Measurements from ENCODE around the gene TSHZ1.

TSHZ1 gene

DNA sequence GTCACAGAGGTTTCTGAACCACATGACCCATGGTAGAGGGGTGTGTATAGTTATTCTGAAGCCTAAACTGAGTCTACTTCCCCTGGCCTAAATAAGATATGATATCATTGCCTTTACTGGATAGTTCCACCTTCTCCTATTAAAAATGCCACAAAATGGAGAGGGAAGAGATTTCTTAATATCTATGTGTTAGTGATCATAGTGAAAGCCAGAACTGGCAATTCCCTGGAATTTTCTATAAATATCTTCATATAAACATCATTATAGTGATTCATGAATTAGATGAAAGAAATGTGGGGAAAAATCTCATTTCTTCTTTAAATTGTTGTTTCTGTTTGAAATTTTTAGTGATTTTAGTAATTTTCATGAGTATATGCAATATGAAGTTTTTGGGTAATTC is 45.8 kb downstream of the TSHZ1 start:
- H3K4me3 ChIP-seq: no peak overlapping the region
- in situ Hi-C loops (cut with MboI; ENCODE audit: low sequenced_read_pairs): no loop called here
- peaks cover 4% of the 10 kb centered on the region; the same call in 1 of the 2 replicates for H3K4me1 ChIP-seq
- H3K36me3 ChIP-seq (replicated peaks): no peaks in the 10 kb centered on the region
- H3K27me3 ChIP-seq (ENCODE audit: low read depth): no peaks in the 10 kb centered on the region
- no peaks in the 10 kb centered on the region for H3K9me3 ChIP-seq
- DNase-seq (ENCODE audit: low spot score in 2 of 2): no peak

DNA sequence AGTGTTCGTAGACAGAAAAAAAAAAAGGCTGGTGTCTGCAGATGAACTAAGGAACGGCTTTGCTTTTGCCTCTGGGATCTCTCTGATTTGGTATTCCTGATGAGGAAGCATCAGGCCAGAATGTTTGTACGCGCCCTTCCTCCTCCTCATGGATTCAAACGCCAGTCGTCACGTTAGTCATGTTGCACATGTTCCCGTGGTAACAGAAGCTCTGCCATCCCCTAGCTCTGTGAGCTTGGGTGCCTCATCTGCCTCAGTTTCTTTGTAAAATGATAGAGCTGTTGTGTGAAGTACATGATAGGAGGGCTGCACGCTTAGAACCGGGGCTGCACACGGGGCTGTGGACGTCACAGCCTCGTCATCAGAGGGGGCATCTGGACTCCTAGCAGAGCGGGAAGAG is 47.0 kb downstream of the TSHZ1 start:
- in situ Hi-C loops (cut with MboI; ENCODE audit: low sequenced_read_pairs): no loop called here
- DNase-seq (ENCODE audit: low spot score in 2 of 2): no peak
- Histone ChIP-seq H3K4me1 (no peaks in the 10 kb centered on the region), H3K9me3 (no peaks in the 10 kb centered on the region), H3K4me3 (no peak overlapping the region), H3K27me3 (ENCODE audit: low read depth) (no peaks in the 10 kb centered on the region), H3K36me3 (replicated peaks) (no peaks in the 10 kb centered on the region)

DNA sequence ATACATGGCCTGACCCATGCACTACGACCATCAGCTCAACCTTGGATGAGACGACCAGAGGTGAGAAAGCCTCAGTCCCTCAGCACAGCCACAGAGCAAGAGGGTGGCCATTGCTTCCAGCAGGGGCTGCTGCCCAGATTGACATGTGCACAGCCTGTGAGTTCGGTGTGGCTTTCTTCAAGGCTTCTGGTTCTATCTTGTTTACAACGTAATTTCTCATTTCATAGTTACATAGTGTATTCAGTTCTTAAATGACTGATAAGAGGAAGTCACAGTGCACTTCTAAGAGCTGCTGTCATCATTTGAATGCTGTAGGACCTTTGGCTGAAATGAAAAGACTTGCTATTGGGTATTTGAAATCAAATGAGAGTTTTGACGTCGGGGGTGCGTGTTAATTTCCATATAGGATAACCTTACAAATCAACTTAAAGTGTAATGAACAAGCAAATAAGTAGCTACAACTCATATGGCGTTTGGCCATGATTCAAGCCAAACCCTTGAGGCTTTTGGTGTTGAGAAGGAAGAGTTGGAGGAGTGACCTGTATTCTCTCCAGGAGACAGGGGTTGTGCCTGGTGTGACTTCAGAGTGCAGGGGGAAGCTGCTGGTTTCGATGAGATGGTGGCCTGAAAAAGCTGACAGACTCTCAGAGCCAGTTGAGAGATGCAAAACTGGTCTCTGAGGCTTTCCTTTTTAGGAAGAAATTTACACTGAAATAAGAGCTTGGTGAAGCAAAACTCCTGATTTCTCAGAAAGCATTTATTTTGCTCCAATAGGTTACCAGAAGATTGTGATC is 51.0 kb downstream of the TSHZ1 start:
- Histone ChIP-seq H3K36me3 (replicated peaks) (no peaks in the 10 kb centered on the region), H3K4me1 (no peaks in the 10 kb centered on the region; the same call in 1 of the 2 replicates), H3K4me3 (no peak overlapping the region), H3K9me3 (no peaks in the 10 kb centered on the region), H3K27me3 (ENCODE audit: low read depth) (no peaks in the 10 kb centered on the region)
- in situ Hi-C loops (cut with MboI; ENCODE audit: low sequenced_read_pairs): no loop called here
- no peak for DNase-seq (ENCODE audit: low spot score in 2 of 2)

DNA sequence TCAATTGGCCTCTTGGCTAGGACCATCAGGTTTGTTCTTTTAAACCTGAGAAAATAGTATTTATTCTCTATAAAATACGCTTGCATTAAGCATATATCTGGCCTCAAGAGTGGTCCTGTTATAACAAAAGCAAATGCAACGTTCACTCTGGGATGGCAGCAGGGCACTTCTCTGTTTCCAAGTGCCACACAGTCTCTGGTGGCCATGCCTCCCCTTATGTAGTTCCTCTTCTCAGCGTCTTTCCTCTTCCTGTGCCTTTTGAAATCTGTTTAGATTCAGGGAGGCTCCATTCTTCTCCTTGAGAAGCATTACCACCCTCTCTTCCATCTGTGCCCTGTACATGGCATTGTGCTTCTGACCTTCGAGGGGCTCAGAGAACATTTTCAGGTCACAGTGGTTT is 51.9 kb downstream of the TSHZ1 start:
- Histone ChIP-seq H3K36me3 (replicated peaks) (no peaks in the 10 kb centered on the region), H3K27me3 (ENCODE audit: low read depth) (no peaks in the 10 kb centered on the region), H3K4me1 (no peaks in the 10 kb centered on the region; the same call in 1 of the 2 replicates), H3K4me3 (no peak overlapping the region), H3K9me3 (no peaks in the 10 kb centered on the region)
- no peak for DNase-seq (ENCODE audit: low spot score in 2 of 2)
- in situ Hi-C loops (cut with MboI; ENCODE audit: low sequenced_read_pairs): no loop called here

DNA sequence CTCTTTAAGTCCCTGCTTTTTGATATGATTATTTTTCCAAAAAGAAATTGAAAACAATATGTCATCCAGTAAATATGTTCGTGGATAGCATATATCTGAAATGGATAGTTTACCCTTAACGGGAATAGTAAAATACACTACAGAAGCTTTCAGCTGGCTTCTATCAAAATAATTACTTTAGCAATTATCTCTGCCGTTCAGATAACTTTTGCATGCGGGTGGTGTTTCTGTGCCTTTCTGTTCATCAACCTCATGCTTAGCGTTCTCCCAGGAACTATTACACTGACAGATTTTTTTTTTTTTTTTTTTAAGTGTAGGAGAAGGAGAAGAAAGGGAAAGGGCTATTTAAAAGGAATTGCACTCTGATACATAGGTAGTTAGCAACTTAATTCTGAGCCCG is 53.6 kb downstream of the TSHZ1 start:
- Histone ChIP-seq H3K9me3 (no peaks in the 10 kb centered on the region), H3K27me3 (ENCODE audit: low read depth) (no peaks in the 10 kb centered on the region), H3K4me3 (no peak overlapping the region), H3K36me3 (replicated peaks) (no peaks in the 10 kb centered on the region), H3K4me1 (no peaks in the 10 kb centered on the region; the same call in 1 of the 2 replicates)
- DNase-seq (ENCODE audit: low spot score in 2 of 2): no peak
- in situ Hi-C loops (cut with MboI; ENCODE audit: low sequenced_read_pairs): no loop called here

DNA sequence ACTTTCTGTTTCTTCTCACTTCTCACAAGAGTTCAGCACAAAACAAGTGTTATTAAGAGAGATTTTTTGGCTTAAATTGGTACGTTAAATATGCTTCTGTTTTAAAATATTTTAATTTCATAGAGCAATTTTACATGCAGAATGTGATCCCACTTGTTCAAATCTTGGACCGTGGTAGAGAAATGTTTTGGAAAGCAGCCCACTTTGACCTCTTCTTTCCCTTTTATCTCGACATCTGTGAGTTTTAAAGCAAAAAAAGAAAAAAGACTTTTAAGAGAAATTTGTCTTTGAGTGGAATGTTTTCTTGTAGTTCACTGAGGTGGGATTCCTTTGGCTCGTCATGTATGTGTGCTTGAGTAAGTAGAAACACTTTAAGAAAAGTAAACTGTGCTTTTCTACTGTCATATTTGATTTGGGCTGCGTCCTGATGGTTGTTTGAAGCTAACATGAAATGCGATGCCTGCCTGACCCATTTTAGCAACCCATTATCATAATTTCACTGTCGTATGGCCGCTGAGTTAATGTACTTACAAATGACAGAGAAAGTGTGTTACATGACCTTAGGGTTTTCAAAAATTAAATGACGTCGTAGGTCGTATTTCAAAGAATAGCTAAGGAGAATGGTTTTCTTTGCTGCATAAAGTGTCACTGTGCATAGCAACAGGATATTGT is 54.5 kb downstream of the TSHZ1 start:
- H3K4me3 ChIP-seq: no peak overlapping the region
- no peaks in the 10 kb centered on the region for H3K9me3 ChIP-seq
- in situ Hi-C loops (cut with MboI; ENCODE audit: low sequenced_read_pairs): no loop called here
- H3K36me3 ChIP-seq (replicated peaks): no peaks in the 10 kb centered on the region
- no peaks in the 10 kb centered on the region for H3K27me3 ChIP-seq (ENCODE audit: low read depth)
- no peak for DNase-seq (ENCODE audit: low spot score in 2 of 2)
- H3K4me1 ChIP-seq: no peaks in the 10 kb centered on the region; the same call in 1 of the 2 replicates

DNA sequence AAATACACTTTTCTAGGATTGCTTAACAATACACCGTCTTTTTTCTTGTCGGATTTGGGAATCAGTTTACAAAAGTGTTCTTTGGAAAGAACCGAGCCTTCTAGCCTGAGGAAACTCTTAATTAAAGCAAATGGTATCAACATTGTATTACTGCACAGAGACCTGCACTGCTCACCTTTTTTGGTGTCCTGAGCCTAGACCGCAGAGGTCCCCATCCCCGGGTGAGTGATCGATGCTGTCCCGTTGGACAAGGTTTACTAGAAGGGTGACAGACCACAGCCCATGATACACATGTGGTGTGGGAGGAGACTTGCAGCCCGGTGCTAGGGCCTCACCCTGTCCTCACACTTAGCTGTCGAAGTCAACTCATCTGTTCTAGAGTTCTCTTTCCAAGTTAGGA is 55.3 kb downstream of the TSHZ1 start:
- no peaks in the 10 kb centered on the region for H3K9me3 ChIP-seq
- DNase-seq (ENCODE audit: low spot score in 2 of 2): no peak
- H3K4me3 ChIP-seq: no peak overlapping the region
- H3K36me3 ChIP-seq (replicated peaks): no peaks in the 10 kb centered on the region
- in situ Hi-C loops (cut with MboI; ENCODE audit: low sequenced_read_pairs): no loop called here
- no peaks in the 10 kb centered on the region; the same call in 1 of the 2 replicates for H3K4me1 ChIP-seq
- no peaks in the 10 kb centered on the region for H3K27me3 ChIP-seq (ENCODE audit: low read depth)

DNA sequence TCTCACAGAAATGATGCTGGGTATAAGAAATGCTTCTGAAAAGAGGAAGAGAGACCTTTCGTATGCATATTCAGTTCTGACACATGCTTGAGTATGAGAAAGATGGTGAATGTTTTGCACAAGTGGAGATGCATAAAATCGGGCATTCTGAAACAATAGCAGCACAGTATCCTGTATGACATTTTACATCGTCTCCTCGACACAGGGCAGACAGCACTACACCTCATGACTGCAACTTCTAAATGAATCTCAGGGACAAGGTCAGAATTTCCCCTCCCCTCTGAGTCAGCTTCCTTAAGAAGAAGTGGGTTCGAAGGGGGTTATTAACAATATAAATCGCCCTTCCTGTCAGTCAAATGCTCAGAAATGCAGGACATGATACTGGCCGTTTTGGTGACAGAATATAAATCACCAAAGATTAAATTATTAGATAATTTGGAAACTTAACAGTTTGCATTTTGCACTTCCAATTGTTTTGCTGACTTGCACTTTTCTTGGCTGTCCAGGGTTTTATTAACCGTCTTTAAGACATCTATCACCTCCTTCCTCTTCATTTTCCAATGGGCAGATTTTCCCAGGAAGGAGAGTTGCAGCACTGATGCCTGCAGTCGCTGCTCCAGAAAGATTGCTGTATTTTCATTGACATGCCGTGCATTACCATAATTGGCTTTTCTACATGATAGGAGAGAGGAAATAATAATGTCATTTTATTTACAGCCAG is 57.2 kb downstream of the TSHZ1 start:
- H3K4me3 ChIP-seq: no peak overlapping the region
- H3K27me3 ChIP-seq (ENCODE audit: low read depth): no peaks in the 10 kb centered on the region
- in situ Hi-C loops (cut with MboI; ENCODE audit: low sequenced_read_pairs): no loop called here
- DNase-seq (ENCODE audit: low spot score in 2 of 2): no peak
- H3K36me3 ChIP-seq (replicated peaks): no peaks in the 10 kb centered on the region
- no peaks in the 10 kb centered on the region; the same call in 1 of the 2 replicates for H3K4me1 ChIP-seq
- H3K9me3 ChIP-seq: no peaks in the 10 kb centered on the region

DNA sequence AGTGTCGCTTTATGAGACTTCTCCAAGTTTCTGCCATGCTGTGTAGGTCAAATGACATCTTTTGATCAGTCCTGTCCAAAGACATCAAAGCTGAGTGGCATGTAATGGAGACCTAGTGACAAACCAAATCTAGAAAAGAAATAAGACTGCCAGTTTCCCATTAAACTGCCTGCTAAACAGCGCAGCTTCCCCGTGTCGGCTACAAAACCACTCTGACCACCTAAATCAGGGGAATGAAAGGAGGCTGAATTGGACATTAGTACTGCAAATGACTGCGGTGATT is 57.7 kb downstream of the TSHZ1 start:
- in situ Hi-C loops (cut with MboI; ENCODE audit: low sequenced_read_pairs): no loop called here
- no peaks in the 10 kb centered on the region; the same call in 1 of the 2 replicates for H3K4me1 ChIP-seq
- DNase-seq (ENCODE audit: low spot score in 2 of 2): no peak

DNA sequence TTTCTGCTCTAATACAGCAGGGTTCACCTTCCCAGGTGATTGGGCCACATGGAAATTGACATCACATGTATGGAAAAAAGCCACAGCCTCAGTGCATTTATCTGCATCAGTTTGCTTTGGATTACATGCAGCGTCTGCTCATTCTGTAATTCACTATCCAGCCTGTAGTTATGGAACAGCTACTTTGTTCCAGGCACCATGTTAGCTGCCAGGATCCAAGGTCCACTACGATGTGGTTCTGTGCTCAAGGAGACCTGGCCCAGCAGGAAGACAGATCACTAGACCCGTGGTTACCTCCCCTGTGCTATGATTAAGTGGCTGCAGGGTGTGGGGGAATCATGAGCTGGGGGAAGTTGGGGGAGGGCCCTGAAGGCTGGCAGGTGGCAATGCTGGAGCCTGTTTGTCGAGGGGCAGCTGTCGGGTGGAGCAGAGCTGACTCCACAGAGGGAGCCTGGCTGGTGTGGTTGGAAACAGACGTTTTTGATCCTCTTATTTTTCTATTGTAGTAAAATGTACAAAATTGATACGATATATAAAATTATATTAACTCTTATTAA is 58.6 kb downstream of the TSHZ1 start:
- in situ Hi-C loops (cut with MboI; ENCODE audit: low sequenced_read_pairs): no loop called here
- DNase-seq (ENCODE audit: low spot score in 2 of 2): no peak
- no peak overlapping the region for H3K4me3 ChIP-seq

More for the DNA sequence above, 57.7 kb downstream of the TSHZ1 start:
- Histone ChIP-seq H3K4me3 (no peak overlapping the region), H3K27me3 (ENCODE audit: low read depth) (no peaks in the 10 kb centered on the region), H3K36me3 (replicated peaks) (no peaks in the 10 kb centered on the region), H3K9me3 (no peaks in the 10 kb centered on the region)

DNA sequence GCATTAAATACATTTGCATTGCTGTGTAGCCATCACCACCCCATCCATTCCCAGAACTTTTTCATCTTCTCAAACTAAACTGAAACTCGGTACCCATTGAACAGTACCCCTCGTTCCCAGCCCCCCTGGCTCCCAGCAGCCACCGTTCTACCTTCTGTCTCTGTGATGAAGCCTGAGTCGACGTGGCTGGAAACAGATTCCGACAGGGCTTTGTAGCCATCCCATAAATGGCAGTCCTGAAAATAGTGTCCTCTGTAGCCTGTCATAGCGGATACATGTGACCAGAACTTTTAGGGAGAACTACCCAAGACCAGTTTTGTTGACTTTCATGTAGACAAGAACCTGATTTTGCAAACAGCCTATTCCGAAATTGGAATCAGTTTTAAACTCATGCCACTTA is 59.1 kb downstream of the TSHZ1 start:
- Histone ChIP-seq H3K27me3 (ENCODE audit: low read depth) (no peaks in the 10 kb centered on the region), H3K36me3 (replicated peaks) (no peaks in the 10 kb centered on the region), H3K4me3 (no peak overlapping the region), H3K4me1 (no peaks in the 10 kb centered on the region; the same call in 1 of the 2 replicates), H3K9me3 (no peaks in the 10 kb centered on the region)
- in situ Hi-C loops (cut with MboI; ENCODE audit: low sequenced_read_pairs): no loop called here
- no peak for DNase-seq (ENCODE audit: low spot score in 2 of 2)

More for the DNA sequence above, 58.6 kb downstream of the TSHZ1 start:
- Histone ChIP-seq H3K27me3 (ENCODE audit: low read depth) (no peaks in the 10 kb centered on the region), H3K36me3 (replicated peaks) (no peaks in the 10 kb centered on the region), H3K4me1 (no peaks in the 10 kb centered on the region; the same call in 1 of the 2 replicates), H3K9me3 (no peaks in the 10 kb centered on the region)

DNA sequence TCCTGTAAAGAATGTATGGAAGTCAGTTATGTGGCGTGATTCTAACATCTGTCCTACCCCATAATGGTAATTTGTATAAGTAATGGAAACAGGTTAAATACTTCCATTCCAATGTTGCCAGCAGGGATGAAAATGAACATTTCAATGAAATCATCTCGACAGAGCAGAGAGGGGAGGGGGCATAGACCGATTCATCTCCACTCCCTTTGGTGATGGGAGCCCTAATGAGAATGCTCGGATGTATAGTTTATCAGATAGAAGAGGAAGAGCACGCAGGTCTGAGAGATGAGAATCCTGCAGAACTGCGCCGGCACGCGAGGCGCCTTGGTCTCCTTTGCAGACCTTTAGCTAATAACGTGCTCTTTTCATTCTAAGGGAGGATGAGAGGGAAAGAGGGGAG is 61.4 kb downstream of the TSHZ1 start:
- Histone ChIP-seq H3K4me3 (no peak overlapping the region), H3K4me1 (no peaks in the 10 kb centered on the region), H3K36me3 (replicated peaks) (no peaks in the 10 kb centered on the region), H3K9me3 (no peaks in the 10 kb centered on the region), H3K27me3 (ENCODE audit: low read depth) (no peaks in the 10 kb centered on the region)
- in situ Hi-C loops (cut with MboI; ENCODE audit: low sequenced_read_pairs): no loop called here
- no peak for DNase-seq (ENCODE audit: low spot score in 2 of 2)

DNA sequence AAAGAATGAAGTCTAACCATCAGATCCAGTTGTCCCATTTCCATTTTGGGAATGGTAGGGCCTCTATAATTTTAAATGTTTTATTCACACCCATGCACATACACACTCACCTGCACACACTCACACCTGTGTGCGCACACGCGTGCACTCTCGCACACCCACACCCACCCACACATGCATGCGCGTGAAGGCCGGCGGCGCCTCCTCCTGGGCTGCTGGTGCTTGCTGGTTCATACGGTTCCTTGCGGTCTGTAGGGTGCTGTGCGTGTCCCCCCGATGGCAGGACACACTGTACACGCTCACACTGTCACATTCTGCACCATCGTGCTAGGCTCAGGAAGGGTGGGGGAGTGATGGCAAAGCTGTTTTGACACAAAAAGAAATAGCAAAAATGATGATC is 63.2 kb downstream of the TSHZ1 start:
- no peaks in the 10 kb centered on the region for H3K27me3 ChIP-seq (ENCODE audit: low read depth)
- no peaks in the 10 kb centered on the region for H3K9me3 ChIP-seq
- DNase-seq (ENCODE audit: low spot score in 2 of 2): no peak
- H3K36me3 ChIP-seq (replicated peaks): no peaks in the 10 kb centered on the region
- H3K4me3 ChIP-seq: no peak overlapping the region
- in situ Hi-C loops (cut with MboI; ENCODE audit: low sequenced_read_pairs): no loop called here
- no peaks in the 10 kb centered on the region for H3K4me1 ChIP-seq

DNA sequence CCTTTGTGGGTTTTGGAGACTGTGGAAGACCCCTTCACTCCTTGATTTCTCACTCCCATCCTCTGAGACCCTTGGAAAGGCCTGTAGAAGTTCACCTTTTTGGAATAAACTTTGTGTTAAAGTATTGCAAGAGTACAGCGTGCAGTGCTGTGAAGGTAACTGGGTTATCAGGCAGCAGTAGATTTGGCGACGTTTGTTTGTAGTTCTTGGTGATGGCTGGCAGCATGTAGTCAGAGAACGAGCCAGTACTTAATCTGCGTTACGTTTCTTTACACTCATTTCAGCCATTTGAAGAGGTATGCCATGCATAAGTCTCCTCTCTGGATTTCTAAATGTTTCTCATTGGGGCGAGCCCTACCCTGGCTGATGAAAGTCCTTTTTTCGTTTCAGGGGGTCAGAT is 64.6 kb downstream of the TSHZ1 start:
- H3K36me3 ChIP-seq (replicated peaks): no peaks in the 10 kb centered on the region
- no peaks in the 10 kb centered on the region for H3K9me3 ChIP-seq
- no peaks in the 10 kb centered on the region for H3K27me3 ChIP-seq (ENCODE audit: low read depth)
- no peaks in the 10 kb centered on the region for H3K4me1 ChIP-seq
- in situ Hi-C loops (cut with MboI; ENCODE audit: low sequenced_read_pairs): no loop called here
- H3K4me3 ChIP-seq: no peak overlapping the region
- DNase-seq (ENCODE audit: low spot score in 2 of 2): no peak

Data from HAP-1 (cell line).